ENCODE results near the gene DESI2. TPM values are rescaled to one million over a fixed set of nuclear protein-coding genes. Genes with fewer than 3 reads are reported as not detected.
A peak's percentile ranks its signal among the peaks of the same experiment; 100 is the strongest.

The DESI2 gene
- total RNA-seq, 1 donor from 2014 or later, result 53.3 TPM

DNA sequence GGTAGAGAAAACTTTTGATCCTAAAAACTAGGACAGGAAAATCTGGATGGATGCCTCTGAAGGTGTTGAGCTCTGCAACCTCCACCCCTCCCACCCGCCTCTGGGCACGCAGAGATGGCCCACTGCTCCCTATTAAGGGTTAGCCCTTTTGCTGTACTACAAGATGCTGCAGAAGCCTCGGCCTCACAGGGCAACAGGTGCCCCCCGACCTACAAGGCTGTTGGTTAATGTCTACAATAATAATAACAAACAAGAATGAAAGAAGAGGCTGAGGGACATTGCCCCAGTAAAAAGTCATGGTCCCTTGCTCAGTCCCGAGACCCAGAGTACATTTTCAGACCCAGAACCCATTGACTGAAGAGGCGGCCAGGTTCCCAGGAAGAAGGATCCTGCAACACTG is 7.5 kb upstream of the DESI2 start:
- H3K4me3 Mint-ChIP-seq (ENCODE audit: unreplicated experiment), result no peak overlapping the region
- H3K36me3 Mint-ChIP-seq (ENCODE audit: unreplicated experiment), result no peaks in the 10 kb centered on the region
- no peaks in the 10 kb centered on the region for H3K4me1 Mint-ChIP-seq (ENCODE audit: unreplicated experiment)
- no peak for DNase-seq (ENCODE audit: extremely low spot score, unreplicated experiment)
- H3K27ac Mint-ChIP-seq (ENCODE audit: unreplicated experiment), result no peak overlapping the region
- TF ChIP-seq, protein P1, sequence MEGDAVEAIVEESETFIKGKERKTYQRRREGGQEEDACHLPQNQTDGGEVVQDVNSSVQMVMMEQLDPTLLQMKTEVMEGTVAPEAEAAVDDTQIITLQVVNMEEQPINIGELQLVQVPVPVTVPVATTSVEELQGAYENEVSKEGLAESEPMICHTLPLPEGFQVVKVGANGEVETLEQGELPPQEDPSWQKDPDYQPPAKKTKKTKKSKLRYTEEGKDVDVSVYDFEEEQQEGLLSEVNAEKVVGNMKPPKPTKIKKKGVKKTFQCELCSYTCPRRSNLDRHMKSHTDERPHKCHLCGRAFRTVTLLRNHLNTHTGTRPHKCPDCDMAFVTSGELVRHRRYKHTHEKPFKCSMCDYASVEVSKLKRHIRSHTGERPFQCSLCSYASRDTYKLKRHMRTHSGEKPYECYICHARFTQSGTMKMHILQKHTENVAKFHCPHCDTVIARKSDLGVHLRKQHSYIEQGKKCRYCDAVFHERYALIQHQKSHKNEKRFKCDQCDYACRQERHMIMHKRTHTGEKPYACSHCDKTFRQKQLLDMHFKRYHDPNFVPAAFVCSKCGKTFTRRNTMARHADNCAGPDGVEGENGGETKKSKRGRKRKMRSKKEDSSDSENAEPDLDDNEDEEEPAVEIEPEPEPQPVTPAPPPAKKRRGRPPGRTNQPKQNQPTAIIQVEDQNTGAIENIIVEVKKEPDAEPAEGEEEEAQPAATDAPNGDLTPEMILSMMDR (IDR thresholded peaks at IDR 0.05), result no peak
- H3K27me3 Mint-ChIP-seq (ENCODE audit: unreplicated experiment), result peaks cover 22% of the 10 kb centered on the region
- H3K9me3 Mint-ChIP-seq (ENCODE audit: unreplicated experiment), result peaks cover 5% of the 10 kb centered on the region

GRCh38 chr1:244645890-244646289 is 7.0 kb upstream of the DESI2 start:
- peaks cover 19% of the 10 kb centered on the region for H3K27me3 Mint-ChIP-seq (ENCODE audit: unreplicated experiment)
- H3K9me3 Mint-ChIP-seq (ENCODE audit: unreplicated experiment), result peaks cover 5% of the 10 kb centered on the region
- H3K4me1 Mint-ChIP-seq (ENCODE audit: unreplicated experiment), result no peaks in the 10 kb centered on the region
- H3K4me3 Mint-ChIP-seq (ENCODE audit: unreplicated experiment), result no peak overlapping the region
- no peaks in the 10 kb centered on the region for H3K36me3 Mint-ChIP-seq (ENCODE audit: unreplicated experiment)
- no peak overlapping the region for H3K27ac Mint-ChIP-seq (ENCODE audit: unreplicated experiment)
- TF ChIP-seq, protein P1 (IDR thresholded peaks at IDR 0.05), result no peak
- DNase-seq (ENCODE audit: extremely low spot score, unreplicated experiment), result no peak

- H3K27ac Mint-ChIP-seq (ENCODE audit: unreplicated experiment), result no peak overlapping the region
- H3K4me1 Mint-ChIP-seq (ENCODE audit: unreplicated experiment), result peaks cover 8% of the 10 kb centered on the region
- no peak for DNase-seq (ENCODE audit: extremely low spot score, unreplicated experiment)
- H3K27me3 Mint-ChIP-seq (ENCODE audit: unreplicated experiment), result peaks cover 7% of the 10 kb centered on the region
- H3K9me3 Mint-ChIP-seq (ENCODE audit: unreplicated experiment), result peaks cover 5% of the 10 kb centered on the region
- no peak overlapping the region for H3K4me3 Mint-ChIP-seq (ENCODE audit: unreplicated experiment)
- no peaks in the 10 kb centered on the region for H3K36me3 Mint-ChIP-seq (ENCODE audit: unreplicated experiment)
- TF ChIP-seq, protein P1 (IDR thresholded peaks at IDR 0.05), result no peak
Measured at GRCh38 chr1:244647819-244648218, 5.1 kb upstream of the DESI2 start.

GRCh38 chr1:244651956-244652622 is 837 bp upstream of the DESI2 start:
- no peak for DNase-seq (ENCODE audit: extremely low spot score, unreplicated experiment)
- peak overlapping the region; percentile 84 for H3K4me3 Mint-ChIP-seq (ENCODE audit: unreplicated experiment)
- peaks cover 8% of the 10 kb centered on the region for H3K4me1 Mint-ChIP-seq (ENCODE audit: unreplicated experiment)
- H3K36me3 Mint-ChIP-seq (ENCODE audit: unreplicated experiment), result peaks cover 4% of the 10 kb centered on the region
- H3K27me3 Mint-ChIP-seq (ENCODE audit: unreplicated experiment), result no peaks in the 10 kb centered on the region
- TF ChIP-seq, protein P1 (IDR thresholded peaks at IDR 0.05), result no peak
- H3K9me3 Mint-ChIP-seq (ENCODE audit: unreplicated experiment), result no peaks in the 10 kb centered on the region
- H3K27ac Mint-ChIP-seq (ENCODE audit: unreplicated experiment), result peak overlapping the region; percentile 85

DNA sequence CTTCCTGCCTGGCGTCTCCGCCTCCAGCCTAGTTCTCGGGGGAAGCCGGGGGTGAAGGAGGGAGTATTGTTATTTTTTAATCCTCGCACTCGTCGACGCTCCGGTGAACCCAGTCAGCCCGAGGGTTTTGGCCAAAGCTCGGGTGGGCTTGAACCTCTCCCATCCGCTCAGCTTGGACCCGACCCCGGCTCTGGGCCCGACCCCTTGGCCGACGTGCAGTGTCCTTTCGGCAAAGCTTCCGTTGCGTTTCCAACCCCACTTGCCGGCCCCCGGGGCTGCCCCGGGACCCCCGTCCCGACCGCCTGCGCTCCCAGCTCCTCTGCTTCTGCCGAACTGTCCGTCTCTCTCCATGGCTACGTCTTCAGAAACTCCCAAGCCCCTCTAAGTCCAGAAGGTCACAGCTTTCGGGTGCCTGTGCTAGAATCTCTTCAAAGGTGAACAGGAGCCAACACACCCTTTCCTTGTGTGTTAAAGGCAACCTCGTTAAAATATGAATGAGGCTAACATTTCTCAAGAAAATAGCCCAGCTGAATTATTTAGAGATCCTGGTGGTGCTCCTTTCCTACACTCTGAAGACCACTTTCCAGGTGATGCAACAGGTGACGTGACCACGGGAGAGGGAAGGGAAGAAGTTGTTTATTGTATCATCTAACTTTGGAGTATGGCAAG is 647 bp downstream of the DESI2 start:
- H3K27ac Mint-ChIP-seq (ENCODE audit: unreplicated experiment), result no peak overlapping the region
- H3K9me3 Mint-ChIP-seq (ENCODE audit: unreplicated experiment), result no peaks in the 10 kb centered on the region
- H3K4me3 Mint-ChIP-seq (ENCODE audit: unreplicated experiment), result no peak overlapping the region
- peaks cover 18% of the 10 kb centered on the region for H3K36me3 Mint-ChIP-seq (ENCODE audit: unreplicated experiment)
- TF ChIP-seq, protein P1 (IDR thresholded peaks at IDR 0.05), result no peak
- H3K4me1 Mint-ChIP-seq (ENCODE audit: unreplicated experiment), result peaks cover 18% of the 10 kb centered on the region
- no peaks in the 10 kb centered on the region for H3K27me3 Mint-ChIP-seq (ENCODE audit: unreplicated experiment)
- no peak for DNase-seq (ENCODE audit: extremely low spot score, unreplicated experiment)

Data from osteocyte (in vitro differentiated cells).